HG03439 (cell line): ENCODE results near the gene PCNX1.

Experiments used
- ATAC-seq: cut with Tn5 transposase; IDR thresholded peaks from one replicate; pipeline ENCODE4 v1.9.1; 2021; ENCODE audit warnings: mild to moderate bottlenecking, moderate library complexity; ENCODE audit not compliant: unreplicated experiment

PCNX1 gene

GRCh38 chr14:70955543-70956480, 48.6 kb downstream of the PCNX1 start:
- no peak for ATAC-seq

- ATAC-seq: no peak
Observed at GRCh38 chr14:70956511-70956910, 49.3 kb downstream of the PCNX1 start.

- ATAC-seq: no peak
Observed at GRCh38 chr14:70957710-70958109, 50.5 kb downstream of the PCNX1 start.

- ATAC-seq: no peak
Observed at GRCh38 chr14:70962935-70963334, 55.7 kb downstream of the PCNX1 start.

GRCh38 chr14:70964492-70964891, 57.2 kb downstream of the PCNX1 start:
- ATAC-seq: no peak

GRCh38 chr14:70971560-70971959, 64.3 kb downstream of the PCNX1 start:
- ATAC-seq: no peak

GRCh38 chr14:70972107-70972976, 65.1 kb downstream of the PCNX1 start:
- no peak for ATAC-seq

GRCh38 chr14:70976591-70976990, 69.3 kb downstream of the PCNX1 start:
- no peak for ATAC-seq

- ATAC-seq: no peak
Observed at GRCh38 chr14:70981000-70981952, 74.0 kb downstream of the PCNX1 start.

GRCh38 chr14:70982200-70982599, 74.9 kb downstream of the PCNX1 start:
- ATAC-seq: no peak

GRCh38 chr14:70987041-70987440, 79.8 kb downstream of the PCNX1 start:
- no peak for ATAC-seq

- ATAC-seq: no peak
Observed at GRCh38 chr14:70988452-70988851, 81.2 kb downstream of the PCNX1 start.

GRCh38 chr14:70993931-70994330, 86.7 kb downstream of the PCNX1 start:
- no peak for ATAC-seq

- no peak for ATAC-seq
Observed at GRCh38 chr14:70995211-70995610, 88.0 kb downstream of the PCNX1 start.

GRCh38 chr14:70995671-70996070, 88.4 kb downstream of the PCNX1 start:
- ATAC-seq: no peak

- ATAC-seq: no peak
Observed at GRCh38 chr14:70999117-70999516, 91.9 kb downstream of the PCNX1 start.

GRCh38 chr14:71000091-71000490, 92.8 kb downstream of the PCNX1 start:
- no peak for ATAC-seq

GRCh38 chr14:71001742-71002141, 94.5 kb downstream of the PCNX1 start:
- ATAC-seq: no peak

- no peak for ATAC-seq
Observed at GRCh38 chr14:71003156-71003555, 95.9 kb downstream of the PCNX1 start.

- no peak for ATAC-seq
Observed at GRCh38 chr14:71004481-71004880, 97.2 kb downstream of the PCNX1 start.

- no peak for ATAC-seq
Observed at GRCh38 chr14:71005076-71005475, 97.8 kb downstream of the PCNX1 start.
